SK-MEL-5 (cell line): Measurements from ENCODE around the gene CARD9. TPM values are rescaled to one million over a fixed set of nuclear protein-coding genes. Genes with fewer than 3 reads are reported as not detected.
"Not testable (repeated sequence)": the region's sequence is repeated elsewhere in the genome, so short reads cannot be mapped to it uniquely, and the experiment has no call there.

ENCODE experiments used
- DNase-seq: peaks from one replicate; pipeline ENCODE4 v3.0.0-alpha.2; 2016; ENCODE audit warnings: low read depth, low spot score
- in situ Hi-C: cut with HindIII; loops from 2 replicates; pipeline ENCODE4 v1.10.0; 2016; ENCODE audit warnings: low sequenced_read_pairs, high pct_unique_total_duplicates, low pct_unique_long_range_greater_than_20kb
- total RNA-seq: library from RNA; depleted of rRNA; stranded (reverse); fragments of >200 nt; shearing (Covaris generic); gene quantifications from 2 replicates; pipeline ENCODE4 v1.2.3, GENCODE V29; 2014

Gene CARD9
- total RNA-seq, 1 experiment from 2014 or later = not detected

- in situ Hi-C loops = no loop called here
- no peak for DNase-seq
Measured at GRCh38 chr9:136324501-136325300, 48.8 kb downstream of the CARD9 start.

GRCh38 chr9:136323371-136323789 is 50.1 kb downstream of the CARD9 start:
- no peak for DNase-seq
- in situ Hi-C loops = no loop called here

GRCh38 chr9:136322756-136323330 is 50.6 kb downstream of the CARD9 start:
- in situ Hi-C loops = no loop called here
- DNase-seq = no peak

- no peak for DNase-seq
- in situ Hi-C loops = no loop called here
Measured at GRCh38 chr9:136321561-136321960, 51.9 kb downstream of the CARD9 start.

GRCh38 chr9:136320972-136321371 is 52.5 kb downstream of the CARD9 start:
- in situ Hi-C loops, DNase-seq: not testable (repeated sequence)

- DNase-seq, in situ Hi-C loops: not testable (repeated sequence)
Measured at GRCh38 chr9:136319955-136320354, 53.5 kb downstream of the CARD9 start.

GRCh38 chr9:136319244-136319643 is 54.2 kb downstream of the CARD9 start:
- DNase-seq, in situ Hi-C loops: not testable (repeated sequence)

GRCh38 chr9:136318776-136319241 is 54.7 kb downstream of the CARD9 start:
- in situ Hi-C loops = no loop called here
- no peak for DNase-seq

- in situ Hi-C loops = no loop called here
- DNase-seq = no peak
Measured at GRCh38 chr9:136318111-136318775, 55.2 kb downstream of the CARD9 start.

- in situ Hi-C loops = no loop called here
- DNase-seq = no peak
Measured at GRCh38 chr9:136317695-136318094, 55.8 kb downstream of the CARD9 start.

- in situ Hi-C loops = no loop called here
Measured at GRCh38 chr9:136316896-136317676, 56.4 kb downstream of the CARD9 start.

GRCh38 chr9:136316271-136316751 is 57.2 kb downstream of the CARD9 start:
- no peak for DNase-seq
- in situ Hi-C loops = no loop called here

More at GRCh38 chr9:136316896-136317676, 56.4 kb downstream of the CARD9 start:
- no peak for DNase-seq

GRCh38 chr9:136314944-136315343 is 58.5 kb downstream of the CARD9 start:
- no peak for DNase-seq
- in situ Hi-C loops = no loop called here

GRCh38 chr9:136314056-136314416 is 59.4 kb downstream of the CARD9 start:
- no peak for DNase-seq
- in situ Hi-C loops = no loop called here
